HG03175 (cell line): ENCODE data around the gene BLOC1S3.

Experiments
- ATAC-seq: cut with Tn5 transposase; IDR thresholded peaks from one replicate; pipeline ENCODE4 v1.9.1; 2021; ENCODE audit warnings: mild to moderate bottlenecking, moderate library complexity; ENCODE audit not compliant: unreplicated experiment

Gene BLOC1S3

DNA sequence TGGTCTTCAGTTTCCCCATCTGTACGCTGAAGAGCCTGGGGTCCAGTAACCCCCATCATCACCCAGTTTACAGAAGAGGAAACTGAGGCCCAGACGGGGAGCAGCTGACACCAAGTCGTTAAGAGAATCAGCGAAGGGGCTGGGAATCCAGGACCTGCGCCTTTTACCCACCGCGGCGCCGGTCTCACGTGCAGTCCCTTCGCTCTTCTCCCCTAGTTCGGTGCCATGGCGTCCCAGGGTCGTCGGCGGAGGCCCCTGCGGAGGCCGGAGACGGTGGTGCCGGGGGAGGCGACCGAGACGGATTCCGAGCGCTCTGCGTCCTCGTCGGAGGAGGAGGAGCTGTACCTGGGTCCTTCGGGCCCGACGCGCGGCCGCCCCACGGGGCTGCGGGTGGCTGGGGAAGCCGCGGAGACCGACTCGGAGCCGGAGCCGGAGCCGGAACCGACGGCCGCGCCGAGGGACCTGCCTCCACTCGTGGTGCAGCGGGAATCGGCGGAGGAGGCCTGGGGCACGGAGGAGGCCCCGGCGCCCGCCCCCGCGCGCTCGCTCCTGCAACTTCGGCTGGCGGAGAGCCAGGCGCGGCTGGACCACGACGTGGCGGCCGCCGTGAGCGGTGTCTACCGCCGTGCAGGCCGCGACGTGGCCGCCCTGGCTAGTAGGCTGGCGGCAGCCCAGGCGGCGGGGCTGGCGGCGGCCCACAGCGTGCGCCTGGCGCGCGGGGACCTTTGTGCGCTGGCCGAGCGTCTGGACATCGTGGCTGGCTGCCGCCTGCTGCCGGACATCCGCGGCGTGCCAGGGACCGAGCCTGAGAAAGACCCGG is 698 bp downstream of the BLOC1S3 start:
- no peak for ATAC-seq

DNA sequence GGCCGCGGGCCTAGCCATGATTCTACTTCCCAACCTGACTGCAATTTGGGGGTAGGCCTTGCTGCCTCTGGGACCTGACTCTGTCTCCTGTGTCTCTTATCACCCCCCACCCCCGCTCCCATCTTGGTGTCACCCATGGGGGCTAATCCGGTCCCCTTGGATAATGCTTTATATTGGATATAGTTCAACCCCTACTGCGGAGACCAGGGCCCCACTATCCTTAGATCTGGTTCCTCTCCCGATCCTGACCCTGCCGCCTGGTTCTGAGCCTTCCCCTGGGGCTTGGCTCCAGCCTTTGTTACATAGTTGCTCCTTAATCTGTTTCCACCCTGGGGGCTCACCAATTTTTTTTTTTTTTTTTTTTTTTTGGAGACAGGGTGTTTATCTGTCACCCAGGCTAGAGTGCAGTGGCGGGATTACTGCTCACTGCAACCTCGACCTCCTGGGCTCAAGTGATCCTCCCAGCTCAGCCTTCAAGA is 1.3 kb downstream of the BLOC1S3 start:
- no peak for ATAC-seq

DNA sequence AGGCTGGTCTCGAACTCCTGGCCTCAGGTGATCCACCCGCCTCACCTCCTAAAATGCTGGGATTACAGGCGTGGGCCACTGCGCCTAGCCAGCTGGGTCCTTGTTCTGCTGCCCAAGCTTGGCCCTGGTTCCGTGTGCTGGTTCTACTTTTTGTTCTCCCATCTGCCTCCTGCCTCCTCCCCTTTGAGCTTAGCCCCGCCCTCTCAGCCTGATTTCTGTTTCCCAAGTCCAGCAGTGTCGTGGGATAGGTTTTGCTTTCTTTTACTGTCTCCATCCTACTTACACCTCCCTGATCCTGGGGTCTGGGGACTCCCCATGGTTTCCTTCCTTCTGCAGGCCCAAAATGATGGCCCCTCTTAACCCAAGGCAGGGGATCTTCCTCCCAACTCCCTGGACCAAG is 2.4 kb downstream of the BLOC1S3 start:
- ATAC-seq: no peak

DNA sequence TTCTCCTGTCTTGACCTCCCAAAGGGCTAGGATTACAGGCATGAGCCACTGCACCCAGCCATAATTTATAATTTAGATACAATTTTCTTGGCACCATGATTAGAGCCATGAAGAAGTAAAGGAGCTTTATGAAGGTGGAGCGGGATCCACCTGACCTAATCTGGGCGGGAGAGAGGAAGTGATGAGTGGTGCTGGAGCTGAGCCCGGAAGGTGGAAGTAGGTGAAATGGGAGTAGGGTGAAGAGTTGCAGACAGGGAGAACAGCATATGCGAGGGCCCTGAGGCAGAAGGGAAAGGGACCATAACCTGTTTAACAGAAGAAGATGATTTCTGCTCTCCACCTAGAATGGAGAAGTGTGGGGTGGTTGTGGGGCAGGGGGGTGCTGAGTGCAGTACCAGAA is 4.2 kb downstream of the BLOC1S3 start:
- no peak for ATAC-seq

DNA sequence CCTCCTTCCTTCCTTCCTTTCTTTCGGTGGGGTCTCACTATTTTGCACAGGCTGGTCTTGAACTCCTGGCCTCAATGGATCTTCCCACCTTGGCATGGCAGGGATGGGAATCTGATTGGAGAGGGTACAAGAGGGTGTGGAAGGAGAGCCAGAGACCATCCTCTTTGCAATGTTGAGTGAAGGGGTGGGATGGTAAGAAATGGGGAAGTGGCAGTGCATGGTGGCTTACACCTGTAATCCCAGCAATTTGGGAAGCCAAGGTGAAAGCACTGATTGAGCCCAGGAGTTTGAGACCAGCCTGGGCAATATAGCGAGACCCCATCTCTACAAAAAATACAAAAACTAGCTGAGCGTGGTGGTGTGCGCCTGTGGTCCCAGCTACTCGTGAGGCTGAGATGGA is 5.5 kb downstream of the BLOC1S3 start:
- ATAC-seq: no peak

DNA sequence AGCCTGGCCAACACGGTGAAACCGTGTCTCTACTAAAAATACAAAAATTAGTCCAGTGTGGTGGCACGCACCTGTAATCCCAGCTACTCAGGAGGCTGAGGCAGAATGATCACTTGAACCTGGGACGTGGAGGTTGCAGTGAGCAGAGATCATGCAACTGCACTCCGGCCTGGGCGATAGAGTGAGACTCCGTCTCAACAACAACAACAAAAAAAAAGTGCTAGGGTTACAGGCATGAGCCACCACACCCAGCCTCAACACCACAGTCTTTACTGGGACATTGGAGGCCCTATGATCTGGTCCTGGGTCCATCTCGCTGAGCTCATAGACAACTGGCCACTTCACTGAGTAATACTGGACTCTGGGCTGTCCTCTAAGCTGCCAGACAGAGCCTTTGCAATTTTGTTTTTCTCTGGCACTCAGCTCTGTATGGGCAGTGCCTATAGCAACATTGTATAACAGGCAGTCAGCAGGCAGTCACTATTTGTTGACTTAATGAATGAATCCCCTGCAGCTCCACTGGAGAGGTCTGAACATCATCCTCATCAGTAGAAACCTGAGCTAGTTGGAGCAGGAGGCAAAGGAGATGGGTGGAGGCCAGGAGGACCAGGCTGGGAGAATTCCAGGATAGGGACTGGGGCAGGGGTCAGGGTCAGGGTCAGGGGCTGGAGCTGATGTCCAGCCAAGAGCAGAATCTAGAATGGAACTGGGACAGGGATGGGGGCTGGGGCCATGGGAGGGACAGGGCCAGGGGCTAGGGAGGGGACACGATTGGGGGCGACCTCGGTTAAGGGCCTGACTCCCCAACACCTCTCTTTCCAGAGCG is 8.1 kb downstream of the BLOC1S3 start:
- no peak for ATAC-seq

DNA sequence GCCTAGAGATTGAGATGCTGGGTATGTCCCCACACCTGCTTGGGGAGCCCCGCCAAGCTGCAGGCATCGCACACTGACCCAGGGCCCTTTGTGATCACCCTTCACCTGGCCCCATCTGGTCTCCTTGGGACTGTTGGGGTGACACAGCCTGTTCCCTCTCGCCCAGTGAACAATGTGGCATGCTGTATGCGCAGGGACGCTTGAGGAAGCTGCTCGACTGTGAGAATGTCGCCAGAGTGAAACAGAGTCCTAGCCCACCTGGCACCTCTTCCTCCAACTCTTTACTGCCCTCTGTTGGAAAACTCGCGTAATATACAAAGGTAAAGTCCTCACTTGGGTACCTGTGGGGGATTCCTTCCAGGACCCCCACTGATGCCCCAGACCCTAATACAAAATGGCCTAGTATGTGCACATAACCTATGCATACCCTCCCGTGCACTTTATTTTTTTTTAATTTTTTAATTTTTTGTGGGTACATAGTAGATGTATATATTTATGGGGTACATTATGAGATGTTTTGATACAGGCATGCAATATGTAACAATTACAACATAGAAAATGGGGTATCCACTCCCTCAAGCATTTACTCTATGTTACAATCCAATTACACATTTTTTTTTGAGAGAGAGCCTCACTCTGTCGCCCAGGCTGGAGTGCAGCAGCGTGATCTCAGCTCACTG is 9.0 kb downstream of the BLOC1S3 start:
- no peak for ATAC-seq

DNA sequence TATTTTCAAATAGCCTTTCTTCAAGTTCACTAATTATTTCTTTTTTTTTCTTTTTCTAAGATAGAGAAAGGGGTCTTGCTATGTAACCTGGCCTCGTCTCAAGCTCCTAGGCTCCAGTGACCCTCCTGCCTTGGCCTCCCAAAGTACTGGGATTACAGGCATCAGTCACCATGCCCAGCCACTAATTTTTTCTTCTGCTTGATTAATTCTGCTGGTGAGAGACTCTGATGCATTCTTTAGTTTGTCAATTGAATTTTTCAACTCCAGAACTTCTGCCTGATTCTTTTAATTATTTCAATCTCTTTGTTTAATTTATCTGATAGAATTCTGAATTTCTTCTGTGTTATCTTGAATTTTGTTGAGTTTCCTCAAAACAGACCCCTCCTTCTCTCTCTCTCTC is 11.4 kb downstream of the BLOC1S3 start:
- no peak for ATAC-seq

DNA sequence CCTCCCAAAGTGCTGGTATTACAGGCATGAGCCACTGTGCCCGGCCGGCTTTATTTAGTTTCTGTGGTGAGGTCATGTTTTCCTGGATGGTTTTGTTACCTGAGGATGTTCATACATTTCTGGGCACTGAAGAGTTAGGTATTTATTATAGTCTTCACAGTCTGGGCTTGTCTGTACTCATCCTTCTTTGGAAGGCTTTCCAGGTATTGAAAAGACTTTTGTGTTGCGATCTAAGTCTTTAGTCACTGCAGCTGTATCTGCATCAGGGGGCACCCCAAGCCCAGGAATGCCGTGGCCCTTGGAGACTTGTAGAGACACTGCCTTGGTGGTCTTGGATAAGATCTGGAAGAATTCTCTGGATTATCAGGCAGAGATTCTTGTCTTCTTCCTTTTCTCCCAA is 12.8 kb downstream of the BLOC1S3 start:
- ATAC-seq: no peak

DNA sequence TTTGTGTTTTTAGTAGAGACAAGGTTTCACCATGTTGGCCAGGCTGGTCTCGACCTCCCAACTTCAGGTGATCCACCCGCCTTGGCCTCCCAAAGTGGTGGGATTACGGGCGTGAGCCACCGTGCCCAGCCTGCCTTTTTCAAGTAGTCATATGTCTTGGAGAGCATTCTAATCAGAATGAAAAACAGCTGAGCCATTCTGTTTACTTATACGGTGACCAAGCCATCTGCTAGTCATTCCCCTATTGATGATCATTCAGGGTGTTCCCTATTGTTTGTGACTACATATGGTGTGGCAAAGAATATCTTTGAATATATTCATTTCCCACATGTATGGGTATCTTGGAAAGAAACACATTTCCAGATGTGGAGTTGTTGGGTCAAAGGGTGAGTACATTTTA is 17.2 kb downstream of the BLOC1S3 start:
- ATAC-seq: no peak

DNA sequence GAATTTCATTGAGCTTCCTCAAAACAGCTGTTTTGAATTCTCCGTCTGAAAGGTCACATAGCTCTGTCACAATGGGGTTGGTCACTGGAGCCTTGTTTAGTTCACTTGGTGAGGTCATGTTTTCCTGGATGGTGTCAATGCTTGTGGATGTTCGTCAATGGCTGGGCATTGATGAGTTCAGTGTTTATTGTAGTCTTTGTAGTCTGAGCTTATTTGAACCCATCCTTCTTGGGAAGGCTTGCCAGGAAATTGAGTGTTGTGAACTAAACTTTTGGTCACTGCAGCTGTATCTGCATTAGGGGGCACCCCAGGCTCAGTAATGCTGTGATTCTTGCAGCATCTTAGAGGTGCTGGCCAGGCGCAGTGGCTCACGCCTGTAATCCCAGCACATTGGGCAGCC is 22.0 kb downstream of the BLOC1S3 start:
- ATAC-seq: no peak

DNA sequence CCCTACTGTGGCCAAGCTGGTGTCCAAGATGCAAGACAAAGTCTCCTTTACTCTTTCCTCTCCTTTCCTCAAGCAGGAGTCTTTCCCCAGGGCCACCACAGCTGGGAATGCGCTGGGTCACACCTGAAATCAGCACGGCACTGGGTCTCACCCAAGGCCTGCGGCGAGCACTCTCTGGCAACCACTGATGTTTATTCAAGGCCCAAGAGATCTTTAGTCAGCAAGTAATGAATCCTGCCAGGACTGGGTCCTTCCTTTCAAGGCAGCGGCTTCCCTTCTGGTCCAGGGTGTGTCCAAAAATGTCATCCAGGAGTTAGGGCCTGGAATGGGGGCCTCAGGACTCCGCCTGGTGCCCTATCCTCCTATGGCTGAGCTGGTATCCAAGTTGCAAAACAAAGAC is 24.1 kb downstream of the BLOC1S3 start:
- no peak for ATAC-seq

DNA sequence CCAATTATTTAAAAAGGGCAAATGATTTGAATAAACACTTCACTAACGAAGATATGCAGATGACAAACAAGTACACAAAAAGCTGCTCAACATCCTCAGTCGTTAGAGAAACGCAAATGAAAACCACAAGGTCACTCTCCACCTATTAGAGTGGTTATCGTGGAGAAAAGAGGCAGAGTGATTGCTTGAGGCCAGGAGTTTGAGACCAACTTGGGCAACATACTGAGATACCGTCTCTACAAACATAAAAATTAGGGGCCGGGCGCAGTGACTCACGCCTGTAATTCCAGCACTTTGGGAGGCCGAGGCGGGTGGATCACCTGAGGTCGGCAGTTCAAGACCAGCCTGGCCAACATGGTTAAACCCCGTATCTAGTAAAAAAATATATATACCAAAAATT is 27.2 kb downstream of the BLOC1S3 start:
- ATAC-seq: no peak

DNA sequence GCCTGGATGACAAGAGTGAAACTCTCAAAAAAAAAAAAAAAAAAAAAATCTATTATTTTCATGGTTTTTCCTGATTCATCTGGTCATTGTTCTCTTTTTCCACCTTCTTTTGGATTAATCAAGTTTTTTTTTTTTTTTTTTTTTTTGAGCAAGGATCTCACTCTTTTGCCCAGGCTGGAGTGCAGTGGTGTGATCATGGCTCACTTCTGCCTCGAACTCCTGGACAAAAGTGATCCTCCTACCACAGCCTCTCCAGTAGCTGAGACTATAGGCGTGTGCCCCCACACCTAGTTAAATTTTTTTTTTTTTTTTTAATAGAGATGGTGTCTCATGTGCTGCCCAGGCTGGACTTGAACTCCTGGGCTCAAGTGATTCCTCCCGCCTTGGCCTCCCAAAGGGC is 27.7 kb downstream of the BLOC1S3 start:
- ATAC-seq: no peak

DNA sequence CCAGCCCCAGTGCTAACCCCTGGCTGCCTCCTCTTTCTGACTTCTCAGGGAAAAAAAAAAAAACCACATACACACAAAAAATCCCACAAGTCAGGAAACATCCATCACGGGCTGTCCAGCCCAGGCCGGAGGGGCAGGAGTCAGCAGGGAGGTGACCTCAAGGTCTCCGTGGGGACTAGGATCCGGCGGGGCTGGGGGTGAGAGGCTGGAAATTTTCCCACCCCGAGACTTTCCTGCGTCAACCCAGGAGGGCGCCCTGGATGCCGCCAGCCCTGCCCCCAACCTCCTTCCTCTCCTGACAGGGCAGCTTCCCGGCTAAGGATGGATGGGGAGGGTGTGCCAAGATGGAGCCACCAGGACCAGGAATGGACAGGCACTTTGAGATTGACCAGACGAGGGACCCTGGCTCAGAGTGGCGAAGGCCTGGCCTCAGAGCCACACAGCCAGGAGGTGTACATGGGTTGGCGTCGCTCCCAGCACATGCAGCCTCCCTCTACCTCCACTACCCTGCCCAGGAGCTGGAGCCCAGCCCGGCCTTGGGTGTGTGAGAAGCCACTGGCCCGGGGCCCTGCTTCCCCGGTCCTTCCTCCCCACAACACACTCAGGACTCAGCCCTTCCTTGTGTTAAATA is 33.3 kb downstream of the BLOC1S3 start:
- ATAC-seq: no peak

DNA sequence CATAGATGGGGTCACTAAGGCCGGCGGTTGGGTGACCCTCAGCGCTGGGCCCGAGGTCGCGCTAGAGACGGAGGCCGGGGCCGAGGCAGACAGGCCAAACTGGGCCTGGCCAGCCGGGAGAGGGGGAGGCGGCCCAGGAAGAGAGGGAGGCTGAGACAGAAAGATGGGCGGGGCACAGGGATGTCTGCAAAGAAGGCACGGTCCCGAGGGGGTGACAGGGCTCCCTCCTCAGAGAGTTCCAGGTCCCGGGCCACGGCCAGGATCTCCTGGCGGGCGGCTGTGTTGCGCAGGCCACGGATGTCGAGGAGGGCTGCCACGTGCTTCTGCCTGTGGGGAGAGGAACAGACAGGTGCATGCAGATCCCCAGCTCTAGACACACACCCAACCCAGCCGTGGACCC is 34.4 kb downstream of the BLOC1S3 start:
- ATAC-seq: no peak

DNA sequence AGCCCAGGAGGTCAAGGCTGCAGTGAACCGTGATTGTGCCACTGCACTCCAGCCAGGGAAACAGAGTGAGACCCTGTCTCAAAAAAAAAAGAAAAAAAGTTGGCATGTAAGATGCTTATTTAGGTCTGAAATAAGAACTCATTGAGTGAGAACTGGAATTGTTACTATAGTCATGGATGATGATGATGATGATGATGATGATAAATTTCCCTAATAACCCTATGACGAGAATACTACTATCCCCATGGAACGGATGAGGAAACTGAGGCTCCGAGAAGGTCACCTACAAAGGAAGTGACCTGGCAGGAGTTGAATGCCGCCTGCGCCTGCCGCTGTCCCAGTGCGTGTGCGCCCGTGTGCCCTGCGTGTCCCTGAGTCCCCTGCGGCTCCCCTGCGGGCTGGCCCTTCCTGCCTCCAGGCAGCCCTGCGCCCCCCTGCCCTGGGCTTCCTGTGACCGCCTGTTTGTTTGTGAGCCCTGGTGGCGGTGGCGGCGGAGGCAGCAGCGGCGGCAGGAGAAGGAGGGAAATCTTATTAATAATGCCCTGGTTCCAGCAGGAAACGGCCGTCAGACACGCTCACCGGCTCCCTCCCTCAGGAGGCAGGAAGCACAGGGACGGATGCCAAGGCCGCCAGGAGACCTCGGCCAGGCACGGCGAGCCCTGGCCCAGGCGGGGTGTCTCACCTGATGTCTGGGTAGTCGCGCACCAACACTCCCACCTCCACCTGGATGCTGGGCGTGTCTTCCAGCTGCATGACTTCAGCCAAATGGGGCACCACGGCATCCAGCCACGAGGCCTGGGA is 37.0 kb downstream of the BLOC1S3 start:
- ATAC-seq: no peak

DNA sequence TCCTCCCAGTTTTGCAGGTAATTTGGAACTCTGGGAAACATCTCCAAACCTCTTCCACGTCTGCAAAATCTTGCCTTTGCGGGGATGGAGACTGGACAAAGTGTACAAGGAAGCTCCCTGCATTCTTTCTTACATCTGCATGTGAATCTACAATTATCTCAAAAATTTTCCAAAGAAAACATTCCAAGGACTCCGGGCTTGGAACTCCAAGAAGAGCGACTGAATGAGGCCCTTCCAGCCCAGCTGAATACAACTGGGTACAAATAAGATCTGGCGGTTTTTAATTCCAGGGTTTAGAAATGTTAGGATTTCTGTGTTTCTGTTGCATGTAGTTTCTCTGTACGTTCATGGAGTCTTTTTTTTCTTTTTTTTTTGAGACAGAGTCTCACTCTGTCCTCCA is 38.1 kb downstream of the BLOC1S3 start:
- ATAC-seq: no peak

DNA sequence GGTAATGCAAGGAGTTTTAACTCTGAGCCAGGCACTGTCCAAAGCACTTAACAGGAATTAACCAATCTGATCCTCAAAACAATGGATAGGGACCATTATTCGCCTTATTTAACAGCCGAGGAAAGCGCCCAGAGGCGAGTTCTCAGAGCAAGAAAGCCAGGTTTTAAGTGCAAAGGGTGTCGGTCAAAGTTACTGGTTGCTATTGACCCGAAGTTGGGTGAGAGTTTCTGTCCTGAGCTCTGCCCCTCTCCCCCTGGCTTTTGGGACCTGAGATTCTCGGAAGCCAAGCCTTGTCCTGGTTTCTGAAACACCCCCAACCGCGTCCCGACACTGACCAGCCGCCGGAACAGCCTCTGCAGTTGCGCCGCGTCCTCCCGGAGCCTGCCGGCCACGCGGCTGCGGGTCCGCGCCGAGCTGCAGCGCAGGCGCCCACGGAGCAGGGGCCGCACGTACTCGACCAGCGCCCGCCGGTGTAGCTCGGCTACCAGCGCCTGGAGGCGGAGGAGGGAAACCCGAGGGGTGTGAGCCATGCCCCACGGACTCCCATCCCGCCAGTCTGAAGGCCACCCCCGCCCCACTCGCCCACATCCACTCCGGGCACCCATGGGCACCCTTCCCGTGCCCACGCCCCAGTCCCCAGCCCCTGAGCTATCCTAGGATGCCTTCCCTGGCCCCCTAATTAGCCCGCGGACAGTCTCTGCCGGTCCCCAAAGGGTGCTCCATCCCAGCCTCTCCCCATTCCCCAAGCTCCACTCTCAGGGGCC is 38.8 kb downstream of the BLOC1S3 start:
- ATAC-seq: no peak

DNA sequence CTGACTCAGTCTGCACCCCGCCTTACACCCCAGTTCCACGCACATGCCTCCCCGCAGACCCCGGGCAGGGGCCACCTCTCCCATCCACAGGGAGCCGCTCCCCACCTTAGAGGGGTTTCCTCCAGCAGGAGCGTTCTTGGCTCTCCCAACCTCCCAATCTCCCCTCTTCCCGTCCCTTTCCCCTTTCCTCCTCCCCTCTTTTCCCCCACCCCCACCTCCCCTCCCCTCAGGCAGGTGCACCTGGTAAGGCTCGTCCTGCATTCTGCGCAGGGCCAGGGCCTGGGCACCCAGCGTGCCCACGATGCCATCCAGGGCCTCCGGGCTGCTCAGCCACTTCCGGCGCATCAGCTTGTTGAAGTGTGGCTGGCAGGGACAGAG is 39.4 kb downstream of the BLOC1S3 start:
- no peak for ATAC-seq
